K562 (cell line): ENCODE results near the gene GNRH2. TPM values are rescaled to one million over a fixed set of nuclear protein-coding genes. Genes with fewer than 3 reads are reported as not detected.

Experiments used
- ATF7 ChIP-seq: fragments of 450-650 bp; IDR thresholded peaks from 2 replicates; pipeline ENCODE4 v1.7.1; 2014; ENCODE audit warnings: mild to moderate bottlenecking, moderate library complexity
- CEBPB ChIP-seq: fragments of 450-650 bp; IDR thresholded peaks from 2 replicates; pipeline ENCODE4 v1.6.1; 2016; ENCODE audit warnings: missing genetic modification characterization, missing compliant biosample characterization
- FOXJ2 ChIP-seq: fragments of 200-800 bp; sonication (Bioruptor generic); IDR thresholded peaks from 2 replicates; pipeline ENCODE4 v1.6.1; 2016; ENCODE audit warnings: missing genetic modification characterization, missing compliant biosample characterization
- FOXJ3 ChIP-seq: sonication (generic); formaldehyde crosslinking; IDR thresholded peaks from 2 replicates; pipeline ENCODE4 v1.4.0; 2020; ENCODE audit warnings: mild to moderate bottlenecking, missing genetic modification reagents
- HDAC2 ChIP-seq: fragments of 450-650 bp; IDR thresholded peaks from 2 replicates; pipeline ENCODE4 v1.6.1; 2016; ENCODE audit warnings: mild to moderate bottlenecking
- HDAC8 ChIP-seq: fragments of 450-650 bp; IDR thresholded peaks from 2 replicates; pipeline ENCODE4 v1.6.1; 2016; ENCODE audit warnings: mild to moderate bottlenecking, missing genetic modification characterization, moderate library complexity, missing compliant biosample characterization
- NCOA2 ChIP-seq, 2 experiments: fragments of 450-650 bp; IDR thresholded peaks; 2 replicates each; pipeline ENCODE4 v1.6.1; 2018; ENCODE audit warnings: mild to moderate bottlenecking in 2 of 2, moderate library complexity in 1 of 2; ENCODE audit not compliant: partially characterized antibody in 2 of 2
- NFE2L1 ChIP-seq: fragments of 450-650 bp; IDR thresholded peaks from 2 replicates; pipeline ENCODE4 v1.6.1; 2016; ENCODE audit warnings: missing genetic modification characterization, low read depth, mild to moderate bottlenecking, missing compliant biosample characterization, moderate library complexity, borderline replicate concordance
- PATZ1 ChIP-seq: fragments of 250-450 bp; sonication (Bioruptor Pico); IDR thresholded peaks from 2 replicates; pipeline ENCODE4 v1.5.0; 2020; ENCODE audit warnings: mild to moderate bottlenecking, borderline replicate concordance
- POLR3G ChIP-seq: IDR thresholded peaks from 2 replicates; pipeline ENCODE4 v1.6.1; 2011; ENCODE audit not compliant: insufficient read length, insufficient replicate concordance; ENCODE audit errors: extremely low read depth
- RAD51 ChIP-seq: fragments of 450-650 bp; IDR thresholded peaks from 2 replicates; pipeline ENCODE4 v1.7.1; 2016; ENCODE audit warnings: low read depth, mild to moderate bottlenecking, borderline replicate concordance
- SIN3A ChIP-seq, 2 experiments: fragments of 150-350 bp in 1 of 2; IDR thresholded peaks; 2 replicates each; pipeline ENCODE4 v1.6.1; 2011 to 2016; ENCODE audit warnings: borderline replicate concordance in 2 of 2, low read depth in 2 of 2, low read length in 2 of 2, mild to moderate bottlenecking in 2 of 2, moderate library complexity in 2 of 2; ENCODE audit not compliant: control insufficient read depth in 1 of 2
- ZNF24 ChIP-seq: fragments of 450-650 bp; IDR thresholded peaks from 2 replicates; pipeline ENCODE4 v1.6.1; 2016
- ZNF354B ChIP-seq: fragments of 250-450 bp; sonication (Bioruptor Pico); IDR thresholded peaks from 2 replicates; pipeline ENCODE4 v1.4.0; 2020
- ZNF444 ChIP-seq: fragments of 250-450 bp; sonication (Bioruptor Pico); IDR thresholded peaks from 2 replicates; pipeline ENCODE4 v1.4.0; 2020; ENCODE audit warnings: mild to moderate bottlenecking, moderate library complexity
- ZNF668 ChIP-seq: fragments of 250-450 bp; sonication (Bioruptor Pico); IDR thresholded peaks from 2 replicates; pipeline ENCODE4 v1.8.0; 2022; ENCODE audit warnings: mild to moderate bottlenecking, inconsistent platforms
- polyA plus RNA-seq, 8 experiments: library from polyadenylated mRNA; depleted of rRNA in 4 of 8; stranded (reverse) in 5 of 8; unstranded in 3 of 8; fragments of >200 nt; fragmentation: Nextera tagmentation in 2 of 8; fragmentation: Illumina TruSeq in 1 of 8; extraction: Ambion mirVana in 2 of 8; extraction: Trizol in 1 of 8; gene quantifications; 2 replicates each; pipeline versions ENCODE4 v1.2.1 to v1.2.3, GENCODE V29; 2011 to 2014; ENCODE audit warnings: inconsistent platforms in 1 of 8, missing spikeins in 1 of 8
- total RNA-seq, 7 experiments: library from RNA; depleted of rRNA in 6 of 7; stranded (reverse); fragments of >200 nt in 6 of 7; fragmentation: Illumina TruSeq in 2 of 7; extraction: Trizol in 2 of 7; gene quantifications; 2 replicates each; pipeline versions ENCODE4 v1.2.1 to v1.2.3, GENCODE V29; 2011 to 2021; ENCODE audit warnings: low replicate concordance in 1 of 7
- TF ChIP-seq, protein P1 (sequence below): fragments of 200-800 bp; sonication (Bioruptor generic); IDR thresholded peaks from 2 replicates; pipeline ENCODE4 v1.6.1; 2016; ENCODE audit warnings: missing genetic modification characterization, missing compliant biosample characterization
- TF ChIP-seq, protein P2 (sequence below): fragments of 450-650 bp; formaldehyde crosslinking; IDR thresholded peaks from 2 replicates; pipeline ENCODE4 v1.4.0; 2022; ENCODE audit warnings: missing genetic modification characterization
- TF ChIP-seq, protein P3 (sequence below): sonication (generic); formaldehyde crosslinking; IDR thresholded peaks from 2 replicates; pipeline ENCODE4 v1.8.0; 2022; ENCODE audit warnings: missing genetic modification reagents, mild to moderate bottlenecking, moderate library complexity, borderline replicate concordance

Gene GNRH2
- total and polyA plus RNA-seq, 9 of the 15 experiments (the other 6 are each of a cell fraction or from before 2014, with no cell fraction given): 0.11 to 0.50 (median 0.24) TPM; not detected in 5

GRCh38 chr20:3077618-3078134, 34.3 kb downstream of the GNRH2 start (continued):
- TF ChIP-seq ZNF668 (CRISPR knock-in tag) (no peak), POLR3G (no peak), RAD51 (0 out of 2 replicates have a peak, but pooled peaks have one; percentile 23), FOXJ2 (tag) (no peak), HDAC8 (no peak), FOXJ3 (no peak), PATZ1 (CRISPR knock-in tag) (no peak), CEBPB (tag) (no peak), HDAC2 (0 out of 2 replicates have a peak, but pooled peaks have one; percentile 56), ATF7 (peak; percentile 46; the same call in 1 of the 2 replicates), ZNF24 (0 out of 2 replicates have a peak, but pooled peaks have one; percentile 11), SIN3A (IDR thresholded peaks at IDR 0.05; ENCODE audit: borderline replicate concordance in 2 of 2, control insufficient read depth in 1 of 2, low read depth in 2 of 2, low read length in 2 of 2) (peak in 1 of 2 experiments; percentile 45; a peak in 1 of 4 replicates), ZNF354B (no peak), NFE2L1 (tag) (0 out of 2 replicates have a peak, but pooled peaks have one; percentile 22), NCOA2 (IDR thresholded peaks at IDR 0.05; ENCODE audit: partially characterized antibody in 2 of 2) (no peak), ZNF444 (CRISPR knock-in tag) (no peak)
- TF ChIP-seq, protein P1, sequence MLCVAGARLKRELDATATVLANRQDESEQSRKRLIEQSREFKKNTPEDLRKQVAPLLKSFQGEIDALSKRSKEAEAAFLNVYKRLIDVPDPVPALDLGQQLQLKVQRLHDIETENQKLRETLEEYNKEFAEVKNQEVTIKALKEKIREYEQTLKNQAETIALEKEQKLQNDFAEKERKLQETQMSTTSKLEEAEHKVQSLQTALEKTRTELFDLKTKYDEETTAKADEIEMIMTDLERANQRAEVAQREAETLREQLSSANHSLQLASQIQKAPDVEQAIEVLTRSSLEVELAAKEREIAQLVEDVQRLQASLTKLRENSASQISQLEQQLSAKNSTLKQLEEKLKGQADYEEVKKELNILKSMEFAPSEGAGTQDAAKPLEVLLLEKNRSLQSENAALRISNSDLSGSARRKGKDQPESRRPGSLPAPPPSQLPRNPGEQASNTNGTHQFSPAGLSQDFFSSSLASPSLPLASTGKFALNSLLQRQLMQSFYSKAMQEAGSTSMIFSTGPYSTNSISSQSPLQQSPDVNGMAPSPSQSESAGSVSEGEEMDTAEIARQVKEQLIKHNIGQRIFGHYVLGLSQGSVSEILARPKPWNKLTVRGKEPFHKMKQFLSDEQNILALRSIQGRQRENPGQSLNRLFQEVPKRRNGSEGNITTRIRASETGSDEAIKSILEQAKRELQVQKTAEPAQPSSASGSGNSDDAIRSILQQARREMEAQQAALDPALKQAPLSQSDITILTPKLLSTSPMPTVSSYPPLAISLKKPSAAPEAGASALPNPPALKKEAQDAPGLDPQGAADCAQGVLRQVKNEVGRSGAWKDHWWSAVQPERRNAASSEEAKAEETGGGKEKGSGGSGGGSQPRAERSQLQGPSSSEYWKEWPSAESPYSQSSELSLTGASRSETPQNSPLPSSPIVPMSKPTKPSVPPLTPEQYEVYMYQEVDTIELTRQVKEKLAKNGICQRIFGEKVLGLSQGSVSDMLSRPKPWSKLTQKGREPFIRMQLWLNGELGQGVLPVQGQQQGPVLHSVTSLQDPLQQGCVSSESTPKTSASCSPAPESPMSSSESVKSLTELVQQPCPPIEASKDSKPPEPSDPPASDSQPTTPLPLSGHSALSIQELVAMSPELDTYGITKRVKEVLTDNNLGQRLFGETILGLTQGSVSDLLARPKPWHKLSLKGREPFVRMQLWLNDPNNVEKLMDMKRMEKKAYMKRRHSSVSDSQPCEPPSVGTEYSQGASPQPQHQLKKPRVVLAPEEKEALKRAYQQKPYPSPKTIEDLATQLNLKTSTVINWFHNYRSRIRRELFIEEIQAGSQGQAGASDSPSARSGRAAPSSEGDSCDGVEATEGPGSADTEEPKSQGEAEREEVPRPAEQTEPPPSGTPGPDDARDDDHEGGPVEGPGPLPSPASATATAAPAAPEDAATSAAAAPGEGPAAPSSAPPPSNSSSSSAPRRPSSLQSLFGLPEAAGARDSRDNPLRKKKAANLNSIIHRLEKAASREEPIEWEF (CRISPR knock-in tag): no peak
- TF ChIP-seq, protein P2, sequence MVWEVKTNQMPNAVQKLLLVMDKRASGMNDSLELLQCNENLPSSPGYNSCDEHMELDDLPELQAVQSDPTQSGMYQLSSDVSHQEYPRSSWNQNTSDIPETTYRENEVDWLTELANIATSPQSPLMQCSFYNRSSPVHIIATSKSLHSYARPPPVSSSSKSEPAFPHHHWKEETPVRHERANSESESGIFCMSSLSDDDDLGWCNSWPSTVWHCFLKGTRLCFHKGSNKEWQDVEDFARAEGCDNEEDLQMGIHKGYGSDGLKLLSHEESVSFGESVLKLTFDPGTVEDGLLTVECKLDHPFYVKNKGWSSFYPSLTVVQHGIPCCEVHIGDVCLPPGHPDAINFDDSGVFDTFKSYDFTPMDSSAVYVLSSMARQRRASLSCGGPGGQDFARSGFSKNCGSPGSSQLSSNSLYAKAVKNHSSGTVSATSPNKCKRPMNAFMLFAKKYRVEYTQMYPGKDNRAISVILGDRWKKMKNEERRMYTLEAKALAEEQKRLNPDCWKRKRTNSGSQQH (CRISPR knock-in tag): no peak
- TF ChIP-seq, protein P3, sequence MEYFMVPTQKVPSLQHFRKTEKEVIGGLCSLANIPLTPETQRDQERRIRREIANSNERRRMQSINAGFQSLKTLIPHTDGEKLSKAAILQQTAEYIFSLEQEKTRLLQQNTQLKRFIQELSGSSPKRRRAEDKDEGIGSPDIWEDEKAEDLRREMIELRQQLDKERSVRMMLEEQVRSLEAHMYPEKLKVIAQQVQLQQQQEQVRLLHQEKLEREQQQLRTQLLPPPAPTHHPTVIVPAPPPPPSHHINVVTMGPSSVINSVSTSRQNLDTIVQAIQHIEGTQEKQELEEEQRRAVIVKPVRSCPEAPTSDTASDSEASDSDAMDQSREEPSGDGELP (CRISPR knock-in tag): peak; percentile 92
